ENCODE data around the gene POLD1. TPM values are rescaled to one million over a fixed set of nuclear protein-coding genes. Genes with fewer than 3 reads are reported as not detected.

POLD1 gene
- total RNA-seq, 1 donor from 2014 or later: 91.8 TPM

- DNase-seq (ENCODE audit: extremely low spot score, unreplicated experiment): no peak
- Mint-ChIP-seq H3K36me3 (peaks cover 13% of the 10 kb centered on the region), H3K9me3 (no peaks in the 10 kb centered on the region), H3K27ac (no peak overlapping the region), H3K4me3 (no peak overlapping the region), H3K4me1 (ENCODE audit: unreplicated experiment) (peaks cover 3% of the 10 kb centered on the region), H3K27me3 (no peaks in the 10 kb centered on the region)
- no peak for TF ChIP-seq CTCF (conservative IDR thresholded peaks at IDR 0.05)
Observed at GRCh38 chr19:50402544-50403301, 18.6 kb downstream of the POLD1 start.

GRCh38 chr19:50406156-50406820 is 22.1 kb downstream of the POLD1 start:
- peaks cover 8% of the 10 kb centered on the region for H3K36me3 Mint-ChIP-seq
- H3K27ac Mint-ChIP-seq: no peak overlapping the region

GRCh38 chr19:50406829-50407228 is 22.7 kb downstream of the POLD1 start:
- TF ChIP-seq CTCF (conservative IDR thresholded peaks at IDR 0.05): no peak
- Mint-ChIP-seq H3K27ac (no peak overlapping the region), H3K4me3 (no peak overlapping the region), H3K4me1 (ENCODE audit: unreplicated experiment) (no peaks in the 10 kb centered on the region), H3K27me3 (no peaks in the 10 kb centered on the region), H3K36me3 (peaks cover 8% of the 10 kb centered on the region), H3K9me3 (no peaks in the 10 kb centered on the region)
- DNase-seq (ENCODE audit: extremely low spot score, unreplicated experiment): no peak

More at GRCh38 chr19:50406156-50406820, 22.1 kb downstream of the POLD1 start:
- Mint-ChIP-seq H3K4me1 (ENCODE audit: unreplicated experiment) (no peaks in the 10 kb centered on the region), H3K9me3 (no peaks in the 10 kb centered on the region), H3K27me3 (no peaks in the 10 kb centered on the region), H3K4me3 (no peak overlapping the region)
- TF ChIP-seq CTCF (conservative IDR thresholded peaks at IDR 0.05): no peak
- no peak for DNase-seq (ENCODE audit: extremely low spot score, unreplicated experiment)

GRCh38 chr19:50409347-50409746 is 25.2 kb downstream of the POLD1 start:
- Mint-ChIP-seq H3K9me3 (no peaks in the 10 kb centered on the region), H3K27me3 (no peaks in the 10 kb centered on the region), H3K27ac (no peak overlapping the region), H3K36me3 (peaks cover 4% of the 10 kb centered on the region), H3K4me1 (ENCODE audit: unreplicated experiment) (no peaks in the 10 kb centered on the region), H3K4me3 (no peak overlapping the region)
- no peak for DNase-seq (ENCODE audit: extremely low spot score, unreplicated experiment)
- no peak for TF ChIP-seq CTCF (conservative IDR thresholded peaks at IDR 0.05)

- DNase-seq (ENCODE audit: extremely low spot score, unreplicated experiment): no peak
- Mint-ChIP-seq H3K9me3 (no peaks in the 10 kb centered on the region), H3K27me3 (no peaks in the 10 kb centered on the region), H3K36me3 (peaks cover 4% of the 10 kb centered on the region), H3K27ac (no peak overlapping the region), H3K4me3 (no peak overlapping the region), H3K4me1 (ENCODE audit: unreplicated experiment) (no peaks in the 10 kb centered on the region)
- TF ChIP-seq CTCF (conservative IDR thresholded peaks at IDR 0.05): no peak
Observed at GRCh38 chr19:50410109-50410508, 26.0 kb downstream of the POLD1 start.
